Stimulated activated CD4-positive, alpha-beta T cell treated with anti-CD3 and anti-CD28 coated beads, Interleukin-1b, Interleukin-23, amount 100 ng/mL, for 1 hour (primary cell): Measurements from ENCODE around the gene CFAP157.

ENCODE experiments used
- DNase-seq, 2 donors: peaks; one replicate each; pipeline ENCODE4 v3.0.0-alpha.2; 2020; ENCODE audit warnings: low read depth in 2 of 2

Gene CFAP157

GRCh38 chr9:127762111-127762676 lies 55.4 kb downstream of the CFAP157 start:
- no peak for DNase-seq

GRCh38 chr9:127763918-127764384 lies 57.2 kb downstream of the CFAP157 start:
- no peak for DNase-seq

GRCh38 chr9:127765418-127765817 lies 58.6 kb downstream of the CFAP157 start:
- DNase-seq = no peak
